H9 (cell line): ENCODE data around the gene CRYM. TPM values are rescaled to one million over a fixed set of nuclear protein-coding genes. Genes with fewer than 3 reads are reported as not detected.

Experiments
- DNase-seq: peaks from one replicate; pipeline ENCODE4 v3.0.0-alpha.2; 2017
- H2AFZ ChIP-seq: one replicate; pipeline ENCODE4 v1.6.1; 2013; ENCODE audit warnings: mild to moderate bottlenecking, low read length, control low read depth, moderate library complexity
- H2AK5ac ChIP-seq: 2 replicates; pipeline ENCODE4 v1.6.1; 2013; ENCODE audit warnings: low read length, control low read depth, mixed read lengths; ENCODE audit not compliant: insufficient read length
- H2BK120ac ChIP-seq: one replicate; pipeline ENCODE4 v1.6.1; 2013; ENCODE audit warnings: low read depth, mild to moderate bottlenecking, low read length, control low read depth, inconsistent platforms; ENCODE audit not compliant: poor library complexity, severe bottlenecking
- H2BK12ac ChIP-seq: 2 replicates; pipeline ENCODE4 v1.6.1; 2013; ENCODE audit warnings: low read length, control low read depth, mixed read lengths, low read depth; ENCODE audit not compliant: insufficient read length
- H2BK15ac ChIP-seq: 2 replicates; pipeline ENCODE4 v1.6.1; 2013; ENCODE audit warnings: low read depth, low read length, control low read depth
- H2BK20ac ChIP-seq: one replicate; pipeline ENCODE4 v1.6.1; 2013; ENCODE audit warnings: low read depth, mild to moderate bottlenecking, low read length, control low read depth, inconsistent platforms; ENCODE audit not compliant: poor library complexity, severe bottlenecking
- H2BK5ac ChIP-seq: 2 replicates; pipeline ENCODE4 v1.6.1; 2013; ENCODE audit warnings: low read length, control low read depth, mixed read lengths; ENCODE audit not compliant: insufficient read length
- H3K14ac ChIP-seq: 2 replicates; pipeline ENCODE4 v1.6.1; 2013; ENCODE audit warnings: low read length, control low read depth; ENCODE audit not compliant: insufficient read depth
- H3K18ac ChIP-seq: 2 replicates; pipeline ENCODE4 v1.6.1; 2013; ENCODE audit warnings: low read depth, mild to moderate bottlenecking, mixed read lengths, low read length, control low read depth; ENCODE audit not compliant: insufficient read length
- H3K23ac ChIP-seq: 2 replicates; pipeline ENCODE4 v1.6.1; 2013; ENCODE audit warnings: low read length, control low read depth, mixed read lengths, low read depth; ENCODE audit not compliant: insufficient read length
- H3K23me2 ChIP-seq: 2 replicates; pipeline ENCODE4 v1.6.1; 2013; ENCODE audit warnings: low read depth, mild to moderate bottlenecking, mixed read lengths, low read length, control low read depth; ENCODE audit not compliant: insufficient read length, poor library complexity, severe bottlenecking
- H3K27ac ChIP-seq: 2 replicates; pipeline ENCODE4 v1.5.1; 2013; ENCODE audit warnings: low read length, control low read depth, mixed read lengths, low read depth; ENCODE audit not compliant: insufficient read length
- H3K27me3 ChIP-seq: 2 replicates; pipeline ENCODE4 v1.6.1; 2013; ENCODE audit warnings: low read length, control low read depth, inconsistent platforms; ENCODE audit not compliant: insufficient read depth
- H3K4ac ChIP-seq: 2 replicates; pipeline ENCODE4 v1.6.1; 2013; ENCODE audit warnings: low read depth, mild to moderate bottlenecking, control low read depth, inconsistent platforms, low read length, moderate library complexity
- H3K4me1 ChIP-seq: 2 replicates; pipeline ENCODE4 v1.6.1; 2013; ENCODE audit warnings: low read length, control low read depth, inconsistent platforms; ENCODE audit not compliant: insufficient read depth
- H3K4me2 ChIP-seq: 2 replicates; pipeline ENCODE4 v1.6.1; 2013; ENCODE audit warnings: low read length, control low read depth, mixed read lengths; ENCODE audit not compliant: insufficient read length, insufficient read depth
- H3K56ac ChIP-seq: 2 replicates; pipeline ENCODE4 v1.6.1; 2013; ENCODE audit warnings: low read depth, mild to moderate bottlenecking, mixed read lengths, low read length, control low read depth; ENCODE audit not compliant: insufficient read length
- H3K79me1 ChIP-seq: 2 replicates; pipeline ENCODE4 v1.6.1; 2013; ENCODE audit warnings: low read depth, mild to moderate bottlenecking, moderate library complexity, low read length, control low read depth, inconsistent platforms; ENCODE audit not compliant: insufficient read depth, poor library complexity, severe bottlenecking
- H3K79me2 ChIP-seq: 2 replicates; pipeline ENCODE4 v1.6.1; 2013; ENCODE audit warnings: low read length, control low read depth, inconsistent platforms; ENCODE audit not compliant: insufficient read depth
- H3K9ac ChIP-seq: 2 replicates; pipeline ENCODE4 v1.6.1; 2013; ENCODE audit warnings: low read length, control low read depth, mixed read lengths; ENCODE audit not compliant: insufficient read length; ENCODE audit errors: extremely low read depth
- H3K9me3 ChIP-seq: one replicate; pipeline ENCODE4 v1.6.1; 2013; ENCODE audit warnings: low read depth, low read length, inconsistent platforms; ENCODE audit not compliant: control insufficient read depth
- H3T11ph ChIP-seq: one replicate; pipeline ENCODE4 v1.6.1; 2013; ENCODE audit warnings: mild to moderate bottlenecking, low read length, control low read depth, inconsistent platforms
- H4K20me1 ChIP-seq: one replicate; pipeline ENCODE4 v1.6.1; 2013; ENCODE audit not compliant: control insufficient read depth, insufficient read length, insufficient read depth
- H4K5ac ChIP-seq: 2 replicates; pipeline ENCODE4 v1.6.1; 2013; ENCODE audit warnings: low read depth, mild to moderate bottlenecking, mixed read lengths, low read length, control low read depth; ENCODE audit not compliant: insufficient read length
- H4K8ac ChIP-seq: replicated peaks from 2 replicates; pipeline ENCODE4 v1.6.1; 2013; ENCODE audit warnings: low read length, control low read depth, mixed read lengths, low read depth; ENCODE audit not compliant: insufficient read length
- H4K91ac ChIP-seq: 2 replicates; pipeline ENCODE4 v1.6.1; 2013; ENCODE audit warnings: low read depth, mild to moderate bottlenecking, moderate library complexity, mixed read lengths, low read length, control low read depth; ENCODE audit not compliant: insufficient read length
- H3K27ac Mint-ChIP-seq, 3 experiments: 2 replicates in 2 of 3; 3 replicates in 1 of 3; pipeline ENCODE4 v1.8.0; 2020 to 2021; ENCODE audit warnings: mixed read lengths in 3 of 3, mild to moderate bottlenecking in 1 of 3, moderate library complexity in 1 of 3
- H3K27me3 Mint-ChIP-seq: 2 replicates; pipeline ENCODE4 v1.8.0; 2021; ENCODE audit warnings: low read depth, mild to moderate bottlenecking, moderate library complexity, mixed read lengths
- H3K36me3 Mint-ChIP-seq, 3 experiments: 2 replicates in 2 of 3; 3 replicates in 1 of 3; pipeline ENCODE4 v1.8.0; 2020 to 2021; ENCODE audit warnings: low read depth in 3 of 3, mixed read lengths in 3 of 3; ENCODE audit not compliant: insufficient read depth in 1 of 3
- H3K4me1 Mint-ChIP-seq, 2 experiments: 2 replicates each; pipeline ENCODE4 v1.8.0; 2020; ENCODE audit warnings: mixed read lengths in 2 of 2
- H3K4me3 Mint-ChIP-seq, 2 experiments: 2 replicates in 1 of 2; 3 replicates in 1 of 2; pipeline ENCODE4 v1.8.0; 2020 to 2021; ENCODE audit warnings: mild to moderate bottlenecking in 2 of 2, mixed read lengths in 2 of 2, moderate library complexity in 1 of 2
- H3K9me3 Mint-ChIP-seq, 2 experiments: 2 replicates in 1 of 2; 3 replicates in 1 of 2; pipeline ENCODE4 v1.8.0; 2020; ENCODE audit warnings: mild to moderate bottlenecking in 2 of 2, mixed read lengths in 2 of 2, moderate library complexity in 1 of 2
- CTCF ChIP-seq: fragments of 200-600 bp; sonication (generic); conservative IDR thresholded peaks from 3 replicates; pipeline ENCODE4 v1.8.0; 2021; ENCODE audit warnings: antibody characterized with exemption, mild to moderate bottlenecking
- whole genome bisulfite sequencing: extraction: QIAGEN DNeasy Blood & Tissue Kit; methylation state at CpG from one replicate; pipeline ENCODE4 v1.1.7; 2013; ENCODE audit warnings: missing lambda C conversion rate, low lambda C conversion rate, mixed read lengths; ENCODE audit not compliant: insufficient read length; ENCODE audit errors: extremely low coverage; 5-methylcytosine and 5-hydroxymethylcytosine counted together
- total RNA-seq: library from RNA; stranded (reverse); gene quantifications from 2 replicates; pipeline ENCODE4 v1.2.1, GENCODE V29; 2021

CRYM gene
- total RNA-seq, 1 experiment from 2014 or later = 17.8 TPM

- no peak overlapping the region for H3K27ac Mint-ChIP-seq
- no peak overlapping the region for H3T11ph ChIP-seq
- no peaks in the 10 kb centered on the region for H3K79me1 ChIP-seq
- no peak for DNase-seq
- H3K27me3 Mint-ChIP-seq = peaks cover 41% of the 10 kb centered on the region
- no peak overlapping the region for H2BK120ac ChIP-seq
- no peaks in the 10 kb centered on the region for H4K20me1 ChIP-seq
- H3K36me3 Mint-ChIP-seq = no peaks in the 10 kb centered on the region
- H3K27ac ChIP-seq = no peak overlapping the region
- no peak overlapping the region for H2AFZ ChIP-seq
- no peak overlapping the region for H2BK5ac ChIP-seq
- peaks cover 14 to 16% of the 10 kb centered on the region in 2 experiments for H3K4me1 Mint-ChIP-seq
- no peak for TF ChIP-seq CTCF
- H2BK12ac ChIP-seq = no peak overlapping the region
- no peak overlapping the region for H2BK15ac ChIP-seq
- H3K23ac ChIP-seq = no peak overlapping the region
- H3K56ac ChIP-seq = no peak overlapping the region
- H3K9me3 ChIP-seq = no peaks in the 10 kb centered on the region
- H2BK20ac ChIP-seq = no peak overlapping the region
- H3K9ac ChIP-seq = no peak overlapping the region
- no peaks in the 10 kb centered on the region for H3K27me3 ChIP-seq
- H4K5ac ChIP-seq = no peak overlapping the region
- no peaks in the 10 kb centered on the region for H3K4me1 ChIP-seq
- H3K4me3 Mint-ChIP-seq = no peak overlapping the region
- no peak overlapping the region for H2AK5ac ChIP-seq
- no peak overlapping the region for H4K8ac ChIP-seq
- no peak overlapping the region for H3K4ac ChIP-seq
- peaks cover 7% of the 10 kb centered on the region for H3K23me2 ChIP-seq
- no peak overlapping the region for H3K4me2 ChIP-seq
- H3K14ac ChIP-seq = no peak overlapping the region
- H3K18ac ChIP-seq = no peak overlapping the region
- H3K9me3 Mint-ChIP-seq = peaks cover 2% of the 10 kb centered on the region in 2 experiments; a peak in 1 of 5 replicates
- H3K79me2 ChIP-seq = no peaks in the 10 kb centered on the region
- WGBS = no CpG with 5 or more reads among the region's 7 CpGs
- no peak overlapping the region for H4K91ac ChIP-seq
Observed at GRCh38 chr16:21281698-21282389, 3.8 kb upstream of the CRYM start.
